H9 (cell line): ENCODE results near the gene TIAL1. TPM values are rescaled to one million over a fixed set of nuclear protein-coding genes. Genes with fewer than 3 reads are reported as not detected.
"Not testable (repeated sequence)": the region's sequence is repeated elsewhere in the genome, so short reads cannot be mapped to it uniquely, and the experiment has no call there.

Experiments used
- DNase-seq: peaks from one replicate; pipeline ENCODE4 v3.0.0-alpha.2; 2017
- H2AFZ ChIP-seq: one replicate; pipeline ENCODE4 v1.6.1; 2013; ENCODE audit warnings: mild to moderate bottlenecking, low read length, control low read depth, moderate library complexity
- H2AK5ac ChIP-seq: 2 replicates; pipeline ENCODE4 v1.6.1; 2013; ENCODE audit warnings: low read length, control low read depth, mixed read lengths; ENCODE audit not compliant: insufficient read length
- H2BK120ac ChIP-seq: one replicate; pipeline ENCODE4 v1.6.1; 2013; ENCODE audit warnings: low read depth, mild to moderate bottlenecking, low read length, control low read depth, inconsistent platforms; ENCODE audit not compliant: poor library complexity, severe bottlenecking
- H2BK12ac ChIP-seq: 2 replicates; pipeline ENCODE4 v1.6.1; 2013; ENCODE audit warnings: low read length, control low read depth, mixed read lengths, low read depth; ENCODE audit not compliant: insufficient read length
- H2BK15ac ChIP-seq: 2 replicates; pipeline ENCODE4 v1.6.1; 2013; ENCODE audit warnings: low read depth, low read length, control low read depth
- H2BK20ac ChIP-seq: one replicate; pipeline ENCODE4 v1.6.1; 2013; ENCODE audit warnings: low read depth, mild to moderate bottlenecking, low read length, control low read depth, inconsistent platforms; ENCODE audit not compliant: poor library complexity, severe bottlenecking
- H2BK5ac ChIP-seq: 2 replicates; pipeline ENCODE4 v1.6.1; 2013; ENCODE audit warnings: low read length, control low read depth, mixed read lengths; ENCODE audit not compliant: insufficient read length
- H3K14ac ChIP-seq: 2 replicates; pipeline ENCODE4 v1.6.1; 2013; ENCODE audit warnings: low read length, control low read depth; ENCODE audit not compliant: insufficient read depth
- H3K18ac ChIP-seq: 2 replicates; pipeline ENCODE4 v1.6.1; 2013; ENCODE audit warnings: low read depth, mild to moderate bottlenecking, mixed read lengths, low read length, control low read depth; ENCODE audit not compliant: insufficient read length
- H3K23ac ChIP-seq: 2 replicates; pipeline ENCODE4 v1.6.1; 2013; ENCODE audit warnings: low read length, control low read depth, mixed read lengths, low read depth; ENCODE audit not compliant: insufficient read length
- H3K23me2 ChIP-seq: 2 replicates; pipeline ENCODE4 v1.6.1; 2013; ENCODE audit warnings: low read depth, mild to moderate bottlenecking, mixed read lengths, low read length, control low read depth; ENCODE audit not compliant: insufficient read length, poor library complexity, severe bottlenecking
- H3K27ac ChIP-seq: 2 replicates; pipeline ENCODE4 v1.5.1; 2013; ENCODE audit warnings: low read length, control low read depth, mixed read lengths, low read depth; ENCODE audit not compliant: insufficient read length
- H3K27me3 ChIP-seq: 2 replicates; pipeline ENCODE4 v1.6.1; 2013; ENCODE audit warnings: low read length, control low read depth, inconsistent platforms; ENCODE audit not compliant: insufficient read depth
- H3K4ac ChIP-seq: 2 replicates; pipeline ENCODE4 v1.6.1; 2013; ENCODE audit warnings: low read depth, mild to moderate bottlenecking, control low read depth, inconsistent platforms, low read length, moderate library complexity
- H3K4me1 ChIP-seq: 2 replicates; pipeline ENCODE4 v1.6.1; 2013; ENCODE audit warnings: low read length, control low read depth, inconsistent platforms; ENCODE audit not compliant: insufficient read depth
- H3K4me2 ChIP-seq: 2 replicates; pipeline ENCODE4 v1.6.1; 2013; ENCODE audit warnings: low read length, control low read depth, mixed read lengths; ENCODE audit not compliant: insufficient read length, insufficient read depth
- H3K56ac ChIP-seq: 2 replicates; pipeline ENCODE4 v1.6.1; 2013; ENCODE audit warnings: low read depth, mild to moderate bottlenecking, mixed read lengths, low read length, control low read depth; ENCODE audit not compliant: insufficient read length
- H3K79me1 ChIP-seq: 2 replicates; pipeline ENCODE4 v1.6.1; 2013; ENCODE audit warnings: low read depth, mild to moderate bottlenecking, moderate library complexity, low read length, control low read depth, inconsistent platforms; ENCODE audit not compliant: insufficient read depth, poor library complexity, severe bottlenecking
- H3K79me2 ChIP-seq: 2 replicates; pipeline ENCODE4 v1.6.1; 2013; ENCODE audit warnings: low read length, control low read depth, inconsistent platforms; ENCODE audit not compliant: insufficient read depth
- H3K9ac ChIP-seq: 2 replicates; pipeline ENCODE4 v1.6.1; 2013; ENCODE audit warnings: low read length, control low read depth, mixed read lengths; ENCODE audit not compliant: insufficient read length; ENCODE audit errors: extremely low read depth
- H3K9me3 ChIP-seq: one replicate; pipeline ENCODE4 v1.6.1; 2013; ENCODE audit warnings: low read depth, low read length, inconsistent platforms; ENCODE audit not compliant: control insufficient read depth
- H3T11ph ChIP-seq: one replicate; pipeline ENCODE4 v1.6.1; 2013; ENCODE audit warnings: mild to moderate bottlenecking, low read length, control low read depth, inconsistent platforms
- H4K20me1 ChIP-seq: one replicate; pipeline ENCODE4 v1.6.1; 2013; ENCODE audit not compliant: control insufficient read depth, insufficient read length, insufficient read depth
- H4K5ac ChIP-seq: 2 replicates; pipeline ENCODE4 v1.6.1; 2013; ENCODE audit warnings: low read depth, mild to moderate bottlenecking, mixed read lengths, low read length, control low read depth; ENCODE audit not compliant: insufficient read length
- H4K8ac ChIP-seq: replicated peaks from 2 replicates; pipeline ENCODE4 v1.6.1; 2013; ENCODE audit warnings: low read length, control low read depth, mixed read lengths, low read depth; ENCODE audit not compliant: insufficient read length
- H4K91ac ChIP-seq: 2 replicates; pipeline ENCODE4 v1.6.1; 2013; ENCODE audit warnings: low read depth, mild to moderate bottlenecking, moderate library complexity, mixed read lengths, low read length, control low read depth; ENCODE audit not compliant: insufficient read length
- H3K27ac Mint-ChIP-seq, 3 experiments: 2 replicates in 2 of 3; 3 replicates in 1 of 3; pipeline ENCODE4 v1.8.0; 2020 to 2021; ENCODE audit warnings: mixed read lengths in 3 of 3, mild to moderate bottlenecking in 1 of 3, moderate library complexity in 1 of 3
- H3K27me3 Mint-ChIP-seq: 2 replicates; pipeline ENCODE4 v1.8.0; 2021; ENCODE audit warnings: low read depth, mild to moderate bottlenecking, moderate library complexity, mixed read lengths
- H3K36me3 Mint-ChIP-seq, 3 experiments: 2 replicates in 2 of 3; 3 replicates in 1 of 3; pipeline ENCODE4 v1.8.0; 2020 to 2021; ENCODE audit warnings: low read depth in 3 of 3, mixed read lengths in 3 of 3; ENCODE audit not compliant: insufficient read depth in 1 of 3
- H3K4me1 Mint-ChIP-seq, 2 experiments: 2 replicates each; pipeline ENCODE4 v1.8.0; 2020; ENCODE audit warnings: mixed read lengths in 2 of 2
- H3K4me3 Mint-ChIP-seq, 2 experiments: 2 replicates in 1 of 2; 3 replicates in 1 of 2; pipeline ENCODE4 v1.8.0; 2020 to 2021; ENCODE audit warnings: mild to moderate bottlenecking in 2 of 2, mixed read lengths in 2 of 2, moderate library complexity in 1 of 2
- H3K9me3 Mint-ChIP-seq, 2 experiments: 2 replicates in 1 of 2; 3 replicates in 1 of 2; pipeline ENCODE4 v1.8.0; 2020; ENCODE audit warnings: mild to moderate bottlenecking in 2 of 2, mixed read lengths in 2 of 2, moderate library complexity in 1 of 2
- WGBS: extraction: QIAGEN DNeasy Blood & Tissue Kit; methylation state at CpG from one replicate; pipeline ENCODE4 v1.1.7; 2013; ENCODE audit warnings: missing lambda C conversion rate, low lambda C conversion rate, mixed read lengths; ENCODE audit not compliant: insufficient read length; ENCODE audit errors: extremely low coverage; 5-methylcytosine and 5-hydroxymethylcytosine counted together
- total RNA-seq: library from RNA; stranded (reverse); gene quantifications from 2 replicates; pipeline ENCODE4 v1.2.1, GENCODE V29; 2021
- TF ChIP-seq, protein P1 (sequence below): fragments of 200-600 bp; sonication (generic); conservative IDR thresholded peaks from 3 replicates; pipeline ENCODE4 v1.8.0; 2021; ENCODE audit warnings: antibody characterized with exemption, mild to moderate bottlenecking

TIAL1 gene
- total RNA-seq, 1 experiment from 2014 or later, result 146 TPM

DNA sequence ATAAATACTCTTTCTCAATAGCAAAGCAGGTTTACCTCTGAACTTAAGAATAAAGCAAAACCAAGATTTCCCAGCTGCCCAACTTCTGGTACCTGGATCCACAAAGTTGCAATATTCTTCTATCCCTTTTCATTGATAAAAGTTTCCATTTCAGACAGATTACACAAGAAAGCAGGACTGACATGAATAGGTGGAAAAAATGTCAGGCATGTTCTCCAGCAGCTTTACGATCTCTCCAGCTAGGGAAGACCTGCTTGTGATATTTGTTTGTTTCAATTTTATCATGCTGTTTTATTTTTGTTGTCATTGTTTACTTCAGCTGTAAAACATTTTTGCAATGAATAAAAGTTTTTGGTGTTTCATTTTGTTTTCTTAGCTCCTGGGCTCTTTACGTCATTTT, 63.3 kb downstream of the TIAL1 start:
- Histone ChIP-seq H2BK20ac (no peak overlapping the region), H3K4ac (no peak overlapping the region), H3T11ph (no peak overlapping the region), H3K23ac (no peak overlapping the region), H3K9me3 (no peaks in the 10 kb centered on the region), H4K20me1 (no peaks in the 10 kb centered on the region), H3K79me1 (no peaks in the 10 kb centered on the region), H3K18ac (no peak overlapping the region), H2AK5ac (no peak overlapping the region), H3K4me2 (no peak overlapping the region), H4K91ac (no peak overlapping the region), H3K23me2 (no peaks in the 10 kb centered on the region), H3K27ac (no peak overlapping the region), H3K4me1 (no peaks in the 10 kb centered on the region), H4K5ac (no peak overlapping the region), H2BK12ac (no peak overlapping the region), H3K56ac (no peak overlapping the region), H4K8ac (no peak overlapping the region), H3K27me3 (no peaks in the 10 kb centered on the region), H2BK5ac (no peak overlapping the region), H2BK120ac (no peak overlapping the region), H2BK15ac (no peak overlapping the region), H3K9ac (no peak overlapping the region), H3K14ac (no peak overlapping the region), H3K79me2 (no peaks in the 10 kb centered on the region), H2AFZ (no peak overlapping the region)
- H3K27me3 Mint-ChIP-seq, result peaks cover 5% of the 10 kb centered on the region
- TF ChIP-seq, protein P1, sequence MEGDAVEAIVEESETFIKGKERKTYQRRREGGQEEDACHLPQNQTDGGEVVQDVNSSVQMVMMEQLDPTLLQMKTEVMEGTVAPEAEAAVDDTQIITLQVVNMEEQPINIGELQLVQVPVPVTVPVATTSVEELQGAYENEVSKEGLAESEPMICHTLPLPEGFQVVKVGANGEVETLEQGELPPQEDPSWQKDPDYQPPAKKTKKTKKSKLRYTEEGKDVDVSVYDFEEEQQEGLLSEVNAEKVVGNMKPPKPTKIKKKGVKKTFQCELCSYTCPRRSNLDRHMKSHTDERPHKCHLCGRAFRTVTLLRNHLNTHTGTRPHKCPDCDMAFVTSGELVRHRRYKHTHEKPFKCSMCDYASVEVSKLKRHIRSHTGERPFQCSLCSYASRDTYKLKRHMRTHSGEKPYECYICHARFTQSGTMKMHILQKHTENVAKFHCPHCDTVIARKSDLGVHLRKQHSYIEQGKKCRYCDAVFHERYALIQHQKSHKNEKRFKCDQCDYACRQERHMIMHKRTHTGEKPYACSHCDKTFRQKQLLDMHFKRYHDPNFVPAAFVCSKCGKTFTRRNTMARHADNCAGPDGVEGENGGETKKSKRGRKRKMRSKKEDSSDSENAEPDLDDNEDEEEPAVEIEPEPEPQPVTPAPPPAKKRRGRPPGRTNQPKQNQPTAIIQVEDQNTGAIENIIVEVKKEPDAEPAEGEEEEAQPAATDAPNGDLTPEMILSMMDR, result no peak
- no peaks in the 10 kb centered on the region for H3K9me3 Mint-ChIP-seq
- DNase-seq, result no peak
- H3K4me3 Mint-ChIP-seq, result no peak overlapping the region
- peaks cover 2 to 3% of the 10 kb centered on the region in 2 experiments; a peak in 3 of 4 replicates for H3K4me1 Mint-ChIP-seq
- H3K36me3 Mint-ChIP-seq, result no peaks in the 10 kb centered on the region
- WGBS, result no CpG with 5 or more reads among the region's 2 CpGs
- no peak overlapping the region for H3K27ac Mint-ChIP-seq

DNA sequence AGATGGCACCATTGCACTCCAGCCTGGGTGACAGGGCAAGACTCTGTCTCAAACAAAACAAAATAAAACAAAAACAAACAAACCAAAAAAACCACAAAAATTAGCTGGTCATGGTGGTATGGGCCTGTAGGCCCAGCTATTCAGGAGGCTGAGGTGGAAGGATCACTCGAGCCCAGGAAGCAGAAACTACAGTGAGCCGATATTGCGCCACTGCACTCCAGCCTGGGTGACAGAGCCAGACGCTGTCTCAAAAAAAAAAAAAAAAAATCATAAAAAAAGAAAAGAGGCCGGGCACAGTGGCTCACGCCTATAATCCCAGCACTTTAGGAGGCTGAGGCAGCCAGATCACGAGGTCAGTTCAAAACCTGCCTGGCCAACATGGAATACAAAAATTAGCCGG, 64.0 kb downstream of the TIAL1 start:
- H2BK15ac ChIP-seq, H3K9me3 Mint-ChIP-seq, H3K4me2 ChIP-seq, H3K4me3 Mint-ChIP-seq, H3K79me1 ChIP-seq, H2BK120ac ChIP-seq, H3K36me3 Mint-ChIP-seq, H2AK5ac ChIP-seq, H3T11ph ChIP-seq, H3K23ac ChIP-seq, H3K14ac ChIP-seq, H4K91ac ChIP-seq, H4K8ac ChIP-seq, H3K23me2 ChIP-seq, H3K27ac Mint-ChIP-seq, H2BK20ac ChIP-seq, H3K27ac ChIP-seq, H3K79me2 ChIP-seq, H2AFZ ChIP-seq, H3K56ac ChIP-seq, H3K4ac ChIP-seq, H3K4me1 Mint-ChIP-seq, H3K9me3 ChIP-seq, H3K4me1 ChIP-seq, H3K27me3 ChIP-seq, H2BK5ac ChIP-seq, H2BK12ac ChIP-seq, DNase-seq, H4K20me1 ChIP-seq, H4K5ac ChIP-seq, H3K9ac ChIP-seq, H3K27me3 Mint-ChIP-seq, H3K18ac ChIP-seq: not testable (repeated sequence)
- WGBS, result no CpG with 5 or more reads among the region's 8 CpGs
